Neural crest cell (in vitro differentiated cells): ENCODE data around the gene ANAPC15. TPM values are rescaled to one million over a fixed set of nuclear protein-coding genes. Genes with fewer than 3 reads are reported as not detected.

ENCODE experiments used
- DNase-seq: peaks from one replicate; pipeline ENCODE4 v3.0.0; 2021; ENCODE audit warnings: low read depth, mixed read lengths, low spot score
- H3K27ac Mint-ChIP-seq: one replicate; pipeline ENCODE4 v1.8.0; 2021; ENCODE audit warnings: mild to moderate bottlenecking, mixed read lengths; ENCODE audit not compliant: unreplicated experiment
- H3K27me3 Mint-ChIP-seq: 2 replicates; pipeline ENCODE4 v1.8.0; 2021; ENCODE audit warnings: low read depth, mild to moderate bottlenecking, mixed read lengths
- H3K36me3 Mint-ChIP-seq: 2 replicates; pipeline ENCODE4 v1.8.0; 2021; ENCODE audit warnings: low read depth, mild to moderate bottlenecking, mixed read lengths
- H3K4me1 Mint-ChIP-seq: 2 replicates; pipeline ENCODE4 v1.8.0; 2021; ENCODE audit warnings: mixed read lengths
- H3K4me3 Mint-ChIP-seq: one replicate; pipeline ENCODE4 v1.8.0; 2021; ENCODE audit warnings: mild to moderate bottlenecking, mixed read lengths
- H3K9me3 Mint-ChIP-seq: 2 replicates; pipeline ENCODE4 v1.8.0; 2021; ENCODE audit warnings: mixed read lengths
- total RNA-seq: library from RNA; stranded (reverse); gene quantifications from 2 replicates; pipeline ENCODE4 v1.2.1, GENCODE V29; 2021
- TF ChIP-seq, protein P1 (sequence below): fragments of 200-600 bp; sonication (generic); conservative IDR thresholded peaks from 2 replicates; pipeline ENCODE4 v1.5.0; 2021; ENCODE audit warnings: antibody characterized with exemption, mild to moderate bottlenecking

ANAPC15 gene
- total RNA-seq, 1 donor from 2014 or later, result 74.5 TPM

DNA sequence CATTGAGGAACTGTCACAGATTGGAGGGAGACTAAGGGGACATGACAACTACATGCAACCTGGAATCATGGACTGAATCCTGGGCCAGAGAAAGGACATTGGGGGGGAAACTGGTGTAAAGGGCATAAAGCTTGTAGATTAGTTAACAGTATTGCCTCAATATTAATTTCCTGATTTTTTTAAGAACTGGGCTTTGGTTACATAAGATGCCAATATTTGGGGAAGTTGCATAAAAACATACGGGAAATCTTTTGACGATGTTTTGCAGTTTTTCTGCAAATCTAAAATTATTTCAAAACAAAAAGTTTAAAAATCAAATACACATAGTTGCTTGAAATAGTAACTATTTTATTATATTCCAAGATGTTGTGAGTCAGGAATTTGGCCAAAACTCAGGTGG, 20.2 kb upstream of the ANAPC15 start:
- Mint-ChIP-seq H3K36me3 (peaks cover 8% of the 10 kb centered on the region), H3K4me3 (no peak overlapping the region), H3K4me1 (no peaks in the 10 kb centered on the region), H3K27me3 (peaks cover 43% of the 10 kb centered on the region), H3K27ac (no peak overlapping the region), H3K9me3 (peaks cover 15% of the 10 kb centered on the region)
- DNase-seq, result no peak
- TF ChIP-seq, protein P1, sequence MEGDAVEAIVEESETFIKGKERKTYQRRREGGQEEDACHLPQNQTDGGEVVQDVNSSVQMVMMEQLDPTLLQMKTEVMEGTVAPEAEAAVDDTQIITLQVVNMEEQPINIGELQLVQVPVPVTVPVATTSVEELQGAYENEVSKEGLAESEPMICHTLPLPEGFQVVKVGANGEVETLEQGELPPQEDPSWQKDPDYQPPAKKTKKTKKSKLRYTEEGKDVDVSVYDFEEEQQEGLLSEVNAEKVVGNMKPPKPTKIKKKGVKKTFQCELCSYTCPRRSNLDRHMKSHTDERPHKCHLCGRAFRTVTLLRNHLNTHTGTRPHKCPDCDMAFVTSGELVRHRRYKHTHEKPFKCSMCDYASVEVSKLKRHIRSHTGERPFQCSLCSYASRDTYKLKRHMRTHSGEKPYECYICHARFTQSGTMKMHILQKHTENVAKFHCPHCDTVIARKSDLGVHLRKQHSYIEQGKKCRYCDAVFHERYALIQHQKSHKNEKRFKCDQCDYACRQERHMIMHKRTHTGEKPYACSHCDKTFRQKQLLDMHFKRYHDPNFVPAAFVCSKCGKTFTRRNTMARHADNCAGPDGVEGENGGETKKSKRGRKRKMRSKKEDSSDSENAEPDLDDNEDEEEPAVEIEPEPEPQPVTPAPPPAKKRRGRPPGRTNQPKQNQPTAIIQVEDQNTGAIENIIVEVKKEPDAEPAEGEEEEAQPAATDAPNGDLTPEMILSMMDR, result no peak

DNA sequence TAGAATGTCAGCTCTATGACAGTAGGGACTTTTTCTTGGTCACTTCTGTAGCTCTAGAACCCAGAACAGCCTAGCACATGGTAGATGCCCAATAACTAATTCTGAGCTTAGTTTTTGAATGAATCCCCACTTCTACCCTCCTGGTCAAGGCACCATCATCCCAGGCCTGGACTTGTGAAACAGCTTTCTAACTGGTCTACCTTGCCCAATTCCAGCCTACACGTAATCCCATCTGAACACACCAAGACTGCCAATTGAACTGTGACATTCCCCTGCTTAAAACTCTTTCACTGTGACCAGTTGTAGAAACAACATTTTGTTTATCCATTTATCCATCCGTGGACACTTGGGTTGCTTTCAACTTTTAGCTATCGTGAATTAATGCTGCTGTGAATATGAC, 16.9 kb upstream of the ANAPC15 start:
- Mint-ChIP-seq H3K4me1 (no peaks in the 10 kb centered on the region), H3K9me3 (peaks cover 22% of the 10 kb centered on the region), H3K27me3 (peaks cover 47% of the 10 kb centered on the region), H3K27ac (no peak overlapping the region), H3K36me3 (peaks cover 8% of the 10 kb centered on the region), H3K4me3 (no peak overlapping the region)
- TF ChIP-seq, protein P1, result no peak
- no peak for DNase-seq

DNA sequence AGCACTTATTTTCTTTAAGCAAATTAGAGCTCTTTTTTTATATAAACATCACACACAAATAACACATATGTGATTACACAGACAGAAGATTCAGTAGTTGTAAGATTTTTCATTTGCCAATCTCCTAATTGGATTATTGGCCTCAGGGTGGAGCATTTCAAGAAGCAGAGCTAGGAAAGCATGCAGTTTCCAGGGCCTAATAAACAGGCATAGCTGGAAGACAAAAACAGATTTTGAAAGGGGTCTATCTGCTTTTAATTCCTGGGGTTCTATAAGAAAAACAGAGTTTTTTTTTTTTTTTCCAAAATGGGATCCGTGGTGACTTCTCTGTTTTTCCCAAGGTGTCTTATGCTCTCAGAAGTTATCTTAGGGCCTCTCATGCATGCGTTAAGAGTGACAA, 15.4 kb upstream of the ANAPC15 start:
- Mint-ChIP-seq H3K4me3 (no peak overlapping the region), H3K4me1 (no peaks in the 10 kb centered on the region), H3K9me3 (peaks cover 22% of the 10 kb centered on the region), H3K36me3 (peaks cover 8% of the 10 kb centered on the region), H3K27me3 (peaks cover 44% of the 10 kb centered on the region), H3K27ac (no peak overlapping the region)
- TF ChIP-seq, protein P1, result no peak
- no peak for DNase-seq

DNA sequence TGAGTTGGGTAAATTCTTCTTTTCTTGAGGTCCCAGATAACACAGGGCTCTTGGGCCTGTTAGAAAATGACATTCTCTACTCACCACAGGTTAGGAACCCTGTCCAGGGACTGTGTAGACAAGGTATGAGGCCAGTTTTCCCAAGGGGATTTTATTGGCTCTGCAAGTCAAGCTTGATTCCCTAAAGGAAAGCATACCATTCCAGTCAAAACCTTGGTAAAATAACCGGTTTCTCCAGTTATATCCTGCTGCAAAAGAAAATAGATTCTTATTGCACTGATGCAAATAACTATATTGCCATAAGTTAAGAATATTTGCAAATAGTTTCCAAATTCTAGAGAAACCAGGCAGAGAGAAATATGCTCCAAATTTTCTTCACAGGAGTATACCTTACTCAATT, 13.5 kb upstream of the ANAPC15 start:
- H3K9me3 Mint-ChIP-seq, result peaks cover 23% of the 10 kb centered on the region
- H3K27me3 Mint-ChIP-seq, result peaks cover 32% of the 10 kb centered on the region
- no peak for DNase-seq
- H3K4me3 Mint-ChIP-seq, result no peak overlapping the region
- H3K36me3 Mint-ChIP-seq, result peaks cover 8% of the 10 kb centered on the region
- no peaks in the 10 kb centered on the region for H3K4me1 Mint-ChIP-seq
- no peak overlapping the region for H3K27ac Mint-ChIP-seq
- TF ChIP-seq, protein P1, result no peak

DNA sequence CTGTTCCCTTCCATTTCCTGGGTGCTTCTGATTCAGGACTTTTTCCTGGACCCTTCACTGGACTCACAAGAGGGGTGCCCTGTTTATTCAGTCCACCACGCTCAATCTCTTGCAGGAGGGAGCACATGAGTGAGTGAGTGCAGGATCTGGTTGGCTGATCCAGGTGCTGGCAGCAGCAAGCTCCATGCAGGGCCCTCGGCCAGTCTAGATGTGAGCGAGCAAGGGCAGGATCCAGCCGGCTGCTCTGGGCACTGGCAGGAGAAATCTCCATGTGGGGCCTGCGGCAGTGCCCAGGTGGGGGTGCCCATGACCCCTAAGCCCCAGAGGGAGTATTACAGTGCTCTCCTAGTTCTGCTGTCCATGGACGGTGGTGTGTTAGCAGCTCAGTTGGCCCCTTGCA, 11.6 kb upstream of the ANAPC15 start:
- no peaks in the 10 kb centered on the region for H3K4me1 Mint-ChIP-seq
- DNase-seq, result no peak
- no peak overlapping the region for H3K4me3 Mint-ChIP-seq
- H3K36me3 Mint-ChIP-seq, result peaks cover 5% of the 10 kb centered on the region
- peaks cover 18% of the 10 kb centered on the region for H3K9me3 Mint-ChIP-seq
- TF ChIP-seq, protein P1, result no peak
- no peak overlapping the region for H3K27ac Mint-ChIP-seq
- peaks cover 26% of the 10 kb centered on the region for H3K27me3 Mint-ChIP-seq

DNA sequence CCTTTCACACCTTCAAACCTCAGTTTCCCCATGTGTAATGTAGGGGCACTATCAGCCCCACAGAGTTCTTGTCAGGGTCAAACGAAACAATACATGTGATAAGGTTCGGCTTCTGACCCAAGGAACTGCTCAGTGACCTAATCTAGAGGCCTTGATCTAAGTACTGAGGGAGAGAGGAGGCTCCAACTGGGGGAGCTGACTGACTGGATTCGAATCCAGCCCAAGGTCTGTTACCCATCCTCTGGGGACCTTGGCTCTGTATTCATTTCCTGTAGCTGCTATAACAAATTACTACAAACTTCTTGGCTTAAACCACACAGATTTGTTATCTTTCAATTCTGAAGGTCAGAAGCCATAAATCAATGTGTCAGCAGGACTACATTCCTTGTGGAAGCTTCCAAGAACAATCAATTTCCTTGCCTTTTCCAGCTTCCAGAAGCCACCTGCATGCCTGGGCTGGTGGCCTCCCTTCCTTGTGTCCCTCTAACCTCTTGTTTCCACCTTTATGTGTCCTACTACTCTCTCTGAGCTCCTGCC, 10.7 kb upstream of the ANAPC15 start:
- Mint-ChIP-seq H3K27ac (no peak overlapping the region), H3K27me3 (peaks cover 24% of the 10 kb centered on the region), H3K9me3 (peaks cover 12% of the 10 kb centered on the region), H3K36me3 (no peaks in the 10 kb centered on the region), H3K4me3 (no peak overlapping the region), H3K4me1 (no peaks in the 10 kb centered on the region)
- TF ChIP-seq, protein P1, result no peak
- DNase-seq, result no peak
